H1 (cell line): ENCODE results near the gene PNPLA1. TPM values are rescaled to one million over a fixed set of nuclear protein-coding genes. Genes with fewer than 3 reads are reported as not detected.

Experiments used
- CTCF ChIA-PET: fragments of 300-600 bp; sonication (Branson Sonifier 250); formaldehyde crosslinking; loops from one replicate; lab custom pipeline; 2021; ENCODE audit not compliant: partially characterized antibody; lab: Charles Lee
- POLR2A ChIA-PET: fragments of 300-600 bp; sonication (Branson Sonifier 250); formaldehyde crosslinking; loops from one replicate; lab custom pipeline; 2021; ENCODE audit warnings: inconsistent platforms; ENCODE audit not compliant: partially characterized antibody; lab: Charles Lee
- DNase-seq, 2 experiments: peaks; one replicate each; pipeline versions ENCODE4 v3.0.0 to v3.0.0-alpha.2; 2010 to 2022; ENCODE audit warnings: low spot score in 2 of 2, low read depth in 1 of 2, mixed read lengths in 1 of 2
- FAIRE-seq: peaks from 2 replicates; lab custom pipeline; 2011; peaks lifted over from hg19 to GRCh38; lab: Jason Lieb, UNC
- H2AFZ ChIP-seq: 2 replicates; pipeline ENCODE4 v1.8.1; 2012; ENCODE audit warnings: low read length, inconsistent platforms
- H2AK5ac ChIP-seq: 2 replicates; pipeline ENCODE4 v1.6.1; 2013; ENCODE audit warnings: low read depth, low read length
- H2BK120ac ChIP-seq: replicated peaks from 2 replicates; pipeline ENCODE3; 2013; ENCODE audit warnings: low read depth, low read length, inconsistent platforms
- H2BK12ac ChIP-seq: 2 replicates; pipeline ENCODE4 v1.6.1; 2013; ENCODE audit warnings: low read depth, low read length
- H2BK15ac ChIP-seq: 2 replicates; pipeline ENCODE4 v1.6.1; 2013; ENCODE audit warnings: low read length
- H2BK20ac ChIP-seq: 2 replicates; pipeline ENCODE4 v1.6.1; 2013; ENCODE audit warnings: low read length
- H2BK5ac ChIP-seq: 2 replicates; pipeline ENCODE4 v1.6.1; 2013; ENCODE audit warnings: low read depth, low read length
- H3K14ac ChIP-seq: 2 replicates; pipeline ENCODE4 v1.6.1; 2013; ENCODE audit warnings: inconsistent platforms; ENCODE audit not compliant: insufficient read length
- H3K18ac ChIP-seq: 2 replicates; pipeline ENCODE4 v1.6.1; 2013; ENCODE audit warnings: low read length; ENCODE audit errors: extremely low read depth
- H3K23ac ChIP-seq: 2 replicates; pipeline ENCODE4 v1.6.1; 2013; ENCODE audit warnings: inconsistent platforms; ENCODE audit not compliant: insufficient read length
- H3K23me2 ChIP-seq: 2 replicates; pipeline ENCODE4 v1.6.1; 2013; ENCODE audit warnings: low read depth, low read length
- H3K27ac ChIP-seq: 2 replicates; pipeline ENCODE4 v1.6.1; 2011; ENCODE audit warnings: low read depth, low read length, inconsistent platforms
- H3K27me3 ChIP-seq, 4 experiments: replicated peaks in 1 of 4; 1 replicate in 1 of 4; 2 replicates in 3 of 4; pipeline versions ENCODE4 v1.6.1 to v1.8.1; 2011 to 2013; ENCODE audit warnings: low read length in 3 of 4, mild to moderate bottlenecking in 3 of 4, inconsistent platforms in 2 of 4, mixed read lengths in 2 of 4, moderate library complexity in 1 of 4; ENCODE audit not compliant: control insufficient read depth in 3 of 4, insufficient read depth in 3 of 4; ENCODE audit errors: extremely low read depth in 1 of 4
- H3K36me3 ChIP-seq, 4 experiments: 2 replicates each; pipeline versions ENCODE4 v1.6.1 to v1.8.1; 2011 to 2013; ENCODE audit warnings: mild to moderate bottlenecking in 4 of 4, low read length in 3 of 4, moderate library complexity in 2 of 4, control low read depth in 1 of 4, inconsistent platforms in 1 of 4; ENCODE audit not compliant: insufficient read depth in 4 of 4, control insufficient read depth in 2 of 4
- H3K4ac ChIP-seq: replicated peaks from 2 replicates; pipeline ENCODE3; 2013; ENCODE audit warnings: low read length, low read depth, mixed read lengths, inconsistent platforms; ENCODE audit not compliant: insufficient read length
- H3K4me1 ChIP-seq, 4 experiments: replicated peaks in 1 of 4; 1 replicate in 1 of 4; 2 replicates in 3 of 4; pipeline versions ENCODE4 v1.6.1 to v1.8.1; 2011 to 2013; ENCODE audit warnings: low read length in 3 of 4, inconsistent platforms in 2 of 4, mixed read lengths in 1 of 4; ENCODE audit not compliant: insufficient read depth in 4 of 4, control insufficient read depth in 3 of 4
- H3K4me2 ChIP-seq, 2 experiments: 2 replicates each; pipeline versions ENCODE4 v1.6.1 to v1.8.1; 2011 to 2013; ENCODE audit warnings: low read depth in 2 of 2, low read length in 2 of 2, control low read depth in 1 of 2, inconsistent platforms in 1 of 2, mild to moderate bottlenecking in 1 of 2; ENCODE audit not compliant: insufficient read depth in 1 of 2
- H3K4me3 ChIP-seq, 4 experiments: fragments of 200-600, 300-600 bp in 1 of 4; sonication (generic), shearing (Covaris generic), sonication (Bioruptor Twin) in 1 of 4; 2 replicates each; pipeline versions ENCODE4 v1.5.1 to v1.8.1; 2011 to 2016; ENCODE audit warnings: low read length in 4 of 4, low read depth in 3 of 4, control low read depth in 2 of 4, inconsistent platforms in 2 of 4, mild to moderate bottlenecking in 2 of 4, mixed read lengths in 1 of 4, moderate library complexity in 1 of 4; ENCODE audit not compliant: insufficient read depth in 2 of 4; ENCODE audit errors: extremely low read depth in 1 of 4
- H3K56ac ChIP-seq: replicated peaks from 2 replicates; pipeline ENCODE3; 2013; ENCODE audit warnings: low read depth, mild to moderate bottlenecking, mixed read lengths, low read length, inconsistent platforms; ENCODE audit not compliant: insufficient read length
- H3K79me1 ChIP-seq: 2 replicates; pipeline ENCODE4 v1.6.1; 2013; ENCODE audit warnings: low read depth, low read length, control low read depth
- H3K79me2 ChIP-seq, 2 experiments: 2 replicates each; pipeline versions ENCODE4 v1.6.1 to v1.8.1; 2012 to 2013; ENCODE audit warnings: low read length in 2 of 2, mild to moderate bottlenecking in 2 of 2, inconsistent platforms in 1 of 2; ENCODE audit not compliant: insufficient read depth in 2 of 2, control insufficient read depth in 1 of 2
- H3K9ac ChIP-seq, 4 experiments: replicated peaks in 1 of 4; 1 replicate in 1 of 4; 2 replicates in 3 of 4; pipeline versions ENCODE4 v1.6.1 to v1.8.1; 2011 to 2013; ENCODE audit warnings: low read depth in 3 of 4, low read length in 3 of 4, control low read depth in 2 of 4, mild to moderate bottlenecking in 2 of 4, moderate library complexity in 2 of 4, inconsistent platforms in 1 of 4; ENCODE audit errors: extremely low read depth in 1 of 4
- H3K9me3 ChIP-seq, 2 experiments: 2 replicates each; pipeline versions ENCODE4 v1.6.1 to v1.8.1; 2012 to 2013; ENCODE audit warnings: mild to moderate bottlenecking in 2 of 2, moderate library complexity in 2 of 2, control low read depth in 1 of 2, inconsistent platforms in 1 of 2, low read depth in 1 of 2, low read length in 1 of 2, mixed read lengths in 1 of 2; ENCODE audit not compliant: insufficient read depth in 2 of 2
- H4K20me1 ChIP-seq, 2 experiments: replicated peaks in 1 of 2; 2 replicates each; pipeline versions ENCODE3 to v1.8.1; 2011 to 2013; ENCODE audit warnings: inconsistent platforms in 2 of 2, low read length in 2 of 2, mild to moderate bottlenecking in 1 of 2; ENCODE audit not compliant: insufficient read depth in 2 of 2, control insufficient read depth in 1 of 2
- H4K5ac ChIP-seq: 2 replicates; pipeline ENCODE4 v1.6.1; 2013; ENCODE audit warnings: low read length, low read depth, mixed read lengths, inconsistent platforms; ENCODE audit not compliant: insufficient read length
- H4K8ac ChIP-seq: 2 replicates; pipeline ENCODE4 v1.8.0; 2013; ENCODE audit warnings: mild to moderate bottlenecking, moderate library complexity, low read length, inconsistent platforms; ENCODE audit not compliant: insufficient read depth; ENCODE audit errors: extremely low read depth
- H4K91ac ChIP-seq: replicated peaks from 2 replicates; pipeline ENCODE3; 2013; ENCODE audit warnings: low read length, mixed read lengths, inconsistent platforms; ENCODE audit not compliant: insufficient read length
- BRCA1 ChIP-seq: IDR thresholded peaks from 2 replicates; pipeline ENCODE4 v1.6.1; 2012; ENCODE audit warnings: low read depth, low read length, improper control_type of control experiment
- CBX5 ChIP-seq: fragments of 300-800, 300-1000 bp; sonication (generic); IDR thresholded peaks from 2 replicates; pipeline ENCODE4 v1.7.1; 2016; ENCODE audit warnings: antibody characterized with exemption, low read length, low read depth
- CHD2 ChIP-seq: IDR thresholded peaks from 2 replicates; pipeline ENCODE4 v1.6.1; 2012; ENCODE audit warnings: low read length, improper control_type of control experiment
- EZH2 ChIP-seq: fragments of 200-600 bp; sonication (generic); IDR thresholded peaks from 2 replicates; pipeline ENCODE4 v1.7.1; 2012; ENCODE audit warnings: low read depth, mild to moderate bottlenecking, moderate library complexity, low read length, inconsistent platforms; ENCODE audit not compliant: severe bottlenecking
- HDAC2 ChIP-seq, 2 experiments: fragments of 300-600 bp in 1 of 2; sonication (generic) in 1 of 2; IDR thresholded peaks; 2 replicates each; pipeline ENCODE4 v1.6.1; 2011 to 2012; ENCODE audit warnings: low read depth in 2 of 2, low read length in 2 of 2, mild to moderate bottlenecking in 2 of 2, moderate library complexity in 2 of 2, borderline replicate concordance in 1 of 2, inconsistent platforms in 1 of 2
- MAFK ChIP-seq: IDR thresholded peaks from 2 replicates; pipeline ENCODE4 v1.6.1; 2012; ENCODE audit warnings: low read depth, mild to moderate bottlenecking, improper control_type of control experiment, low read length
- NANOG ChIP-seq: IDR thresholded peaks from 2 replicates; pipeline ENCODE4 v1.6.1; 2011; ENCODE audit warnings: low read length, low read depth, mild to moderate bottlenecking, inconsistent platforms; ENCODE audit not compliant: insufficient read depth, poor library complexity, severe bottlenecking
- POLR2A ChIP-seq, 2 experiments: IDR thresholded peaks; 1 replicate in 1 of 2; 2 replicates in 1 of 2; pipeline ENCODE4 v1.6.1; 2011; ENCODE audit warnings: low read depth in 2 of 2, low read length in 2 of 2, mild to moderate bottlenecking in 2 of 2; ENCODE audit errors: control extremely low read depth in 1 of 2
- WGBS, 2 experiments: shearing (Covaris generic) in 1 of 2; methylation state at CpG; one replicate each; pipeline versions ENCODE4 v1.1.6 to v1.1.7; 2013 to 2015; ENCODE audit warnings: low lambda C conversion rate in 2 of 2, mixed read lengths in 2 of 2, inconsistent platforms in 1 of 2, low coverage in 1 of 2, missing lambda C conversion rate in 1 of 2; ENCODE audit not compliant: insufficient replicate concordance in 2 of 2, insufficient coverage in 1 of 2, insufficient read length in 1 of 2; ENCODE audit errors: extremely low coverage in 1 of 2, missing lambda C conversion rate in 1 of 2; 5-methylcytosine and 5-hydroxymethylcytosine counted together
- polyA plus RNA-seq, 7 experiments: library from polyadenylated mRNA; depleted of rRNA in 3 of 7; stranded (reverse) in 5 of 7; unstranded in 2 of 7; fragments of >200 nt in 5 of 7; fragments of 200-250 nt in 2 of 7; gene quantifications; 1 replicate in 5 of 7; 2 replicates in 1 of 7; 4 replicates in 1 of 7; pipeline versions ENCODE4 v1.2.1 to v1.2.3, GENCODE V29; 2011 to 2013; ENCODE audit warnings: missing spikeins in 2 of 7, mixed read lengths in 2 of 7
- total RNA-seq: library from RNA; stranded (reverse); fragmentation: NEBNext Ultra II Directional; extraction: Animal tissue kit (Norgen Biotek cat#: 25700); gene quantifications from 2 replicates; pipeline ENCODE4 v1.2.1, GENCODE V29; 2021
- TF ChIP-seq, protein P1 (sequence below): IDR thresholded peaks from 2 replicates; pipeline ENCODE4 v1.6.1; 2012; ENCODE audit warnings: low read length, inconsistent platforms

PNPLA1 gene
- total and polyA plus RNA-seq, 2 of the 8 experiments (the other 6 are each of a cell fraction or from before 2014, with no cell fraction given) = not detected

DNA sequence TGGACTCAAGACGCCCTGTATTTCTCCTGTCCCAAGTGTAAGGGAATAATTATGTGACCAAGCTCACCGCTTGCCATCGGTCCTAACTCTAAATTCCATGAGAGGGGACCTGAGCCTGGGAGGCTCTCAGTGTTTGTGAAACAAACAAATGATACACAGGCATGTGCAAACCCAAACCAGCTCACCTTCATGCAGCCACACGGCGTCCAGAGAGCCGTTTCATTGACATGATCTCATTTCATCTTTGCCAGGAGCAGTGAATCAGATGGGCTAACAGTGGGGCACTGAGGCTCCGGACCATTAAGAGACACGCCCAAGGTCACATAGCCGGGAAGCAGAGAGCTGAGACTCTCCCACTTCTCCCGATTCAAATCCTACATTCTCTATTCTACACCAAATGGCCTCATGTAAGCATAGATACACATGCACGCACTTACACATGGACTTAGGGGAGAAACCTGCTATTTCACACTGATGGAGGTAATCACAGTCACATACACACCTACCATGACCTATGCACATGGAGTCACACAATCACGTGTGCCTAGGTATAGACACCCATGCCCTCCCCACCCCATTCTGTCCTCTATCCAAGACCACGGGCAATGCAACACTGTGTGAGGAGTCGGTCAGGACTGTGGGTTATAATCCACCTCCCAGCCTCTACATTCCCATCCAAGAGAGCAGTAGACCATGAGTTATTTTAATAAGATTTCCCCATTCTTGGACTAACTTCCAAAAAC, 65.8 kb downstream of the PNPLA1 start:
- no peak overlapping the region for H2BK20ac ChIP-seq
- WGBS, 2 experiments = 87% methylated on average over 14 of the region's 14 CpGs; no CpG with 5 or more reads in 1 of the 2 experiments
- no peaks in the 10 kb centered on the region for H3K36me3 ChIP-seq
- DNase-seq = no peak
- POLR2A ChIA-PET = no interaction called here
- H4K5ac ChIP-seq = no peak overlapping the region
- H3K4me2 ChIP-seq = no peak overlapping the region
- no peak overlapping the region for H3K14ac ChIP-seq
- no peak overlapping the region for H3K27ac ChIP-seq
- H3K9ac ChIP-seq = no peak overlapping the region
- peaks cover 0 to 9% (median 3%) of the 10 kb centered on the region in 4 experiments; a peak in 3 of 7 replicates for H3K27me3 ChIP-seq
- H3K4me3 ChIP-seq = no peak overlapping the region
- H2BK5ac ChIP-seq = no peak overlapping the region
- H3K79me2 ChIP-seq = no peaks in the 10 kb centered on the region
- H3K9me3 ChIP-seq = no peaks in the 10 kb centered on the region
- no peak overlapping the region for H3K18ac ChIP-seq
- H2BK15ac ChIP-seq = no peak overlapping the region
- no peaks in the 10 kb centered on the region for H3K79me1 ChIP-seq
- TF ChIP-seq CHD2 (no peak), MAFK (no peak), NANOG (no peak), POLR2A (IDR thresholded peaks at IDR 0.05; ENCODE audit: control extremely low read depth in 1 of 2, low read depth in 2 of 2, low read length in 2 of 2) (no peak), EZH2 (no peak), BRCA1 (no peak), CBX5 (no peak), HDAC2 (IDR thresholded peaks at IDR 0.05; ENCODE audit: borderline replicate concordance in 1 of 2, low read depth in 2 of 2, low read length in 2 of 2) (no peak)
- TF ChIP-seq, protein P1, sequence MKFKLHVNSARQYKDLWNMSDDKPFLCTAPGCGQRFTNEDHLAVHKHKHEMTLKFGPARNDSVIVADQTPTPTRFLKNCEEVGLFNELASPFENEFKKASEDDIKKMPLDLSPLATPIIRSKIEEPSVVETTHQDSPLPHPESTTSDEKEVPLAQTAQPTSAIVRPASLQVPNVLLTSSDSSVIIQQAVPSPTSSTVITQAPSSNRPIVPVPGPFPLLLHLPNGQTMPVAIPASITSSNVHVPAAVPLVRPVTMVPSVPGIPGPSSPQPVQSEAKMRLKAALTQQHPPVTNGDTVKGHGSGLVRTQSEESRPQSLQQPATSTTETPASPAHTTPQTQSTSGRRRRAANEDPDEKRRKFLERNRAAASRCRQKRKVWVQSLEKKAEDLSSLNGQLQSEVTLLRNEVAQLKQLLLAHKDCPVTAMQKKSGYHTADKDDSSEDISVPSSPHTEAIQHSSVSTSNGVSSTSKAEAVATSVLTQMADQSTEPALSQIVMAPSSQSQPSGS = no peak
- TF ChIP-seq, all 59 proteins: peak for 0
- Histone ChIP-seq H3K4me1 (peaks cover 0 to 5% (median under 1%) of the 10 kb centered on the region in 4 experiments; a peak in 4 of 7 replicates), H4K8ac (no peak overlapping the region; the same call in 1 of the 2 replicates), H2AFZ (no peak overlapping the region), H2BK12ac (no peak overlapping the region), H3K23ac (no peak overlapping the region), H4K91ac (no peak overlapping the region), H3K4ac (no peak overlapping the region), H2AK5ac (no peak overlapping the region), H3K56ac (no peak overlapping the region), H4K20me1 (no peaks in the 10 kb centered on the region), H3K23me2 (peaks cover under 1% of the 10 kb centered on the region; the same call in 1 of the 2 replicates), H2BK120ac (no peak overlapping the region)
- CTCF ChIA-PET = interaction anchor here (1.3 to 2.9 kb wide), 3 partner anchors 23 to 33 kb away, joined by 3 to 13 read pairs (median 8); no protein-coding TSS in a partner anchor
- no peak for FAIRE-seq
